Transverse colon (tissue), 4 donors: ENCODE data around the gene ESAM. TPM values are rescaled to one million over a fixed set of nuclear protein-coding genes. Genes with fewer than 3 reads are reported as not detected.

Experiments used
- DNase-seq: peaks from one replicate; pipeline ENCODE4 v3.0.0-alpha.2; 2019
- H3K27ac ChIP-seq, 4 donors: fragments of 200-600 bp; sonication (generic); 2 replicates each; pipeline ENCODE4 v1.5.1; 2016 to 2018; ENCODE audit warnings: inconsistent platforms in 4 of 4
- H3K27me3 ChIP-seq: fragments of 200-600 bp; sonication (generic); 2 replicates; pipeline ENCODE4 v1.5.1; 2017; ENCODE audit warnings: inconsistent platforms
- H3K36me3 ChIP-seq, 4 donors: fragments of 200-600 bp; sonication (generic); 2 replicates each; pipeline ENCODE4 v1.5.1; 2017 to 2019; ENCODE audit warnings: inconsistent platforms in 4 of 4
- H3K4me1 ChIP-seq, 4 donors: fragments of 200-600 bp; sonication (generic); 2 replicates each; pipeline ENCODE4 v1.5.1; 2017 to 2020; ENCODE audit warnings: inconsistent platforms in 4 of 4
- H3K4me3 ChIP-seq, 4 donors: fragments of 200-600 bp; sonication (generic); 1 replicate in 1 of 4; 2 replicates in 3 of 4; pipeline versions ENCODE4 v1.5.1 to v1.6.1; 2017 to 2019; ENCODE audit warnings: inconsistent platforms in 4 of 4
- H3K9me3 ChIP-seq, 2 donors: fragments of 200-600 bp; sonication (generic); 2 replicates each; pipeline ENCODE4 v1.5.1; 2017 to 2019; ENCODE audit warnings: inconsistent platforms in 2 of 2
- CTCF ChIP-seq, 5 experiments: fragments of 200-600 bp in 3 of 5; fragments of 450-650 bp in 2 of 5; sonication (generic) in 3 of 5; IDR thresholded peaks; 1 replicate in 2 of 5; 2 replicates in 3 of 5; pipeline ENCODE4 v1.5.1; 2016 to 2017; ENCODE audit warnings: antibody characterized with exemption in 5 of 5, inconsistent platforms in 3 of 5, mild to moderate bottlenecking in 2 of 5, moderate library complexity in 1 of 5
- EP300 ChIP-seq: sonication (generic); formaldehyde crosslinking; IDR thresholded peaks from one replicate; pipeline ENCODE4 v1.6.1; 2017; ENCODE audit warnings: antibody characterized with exemption, low read depth
- POLR2A ChIP-seq: fragments of 450-650 bp; IDR thresholded peaks from one replicate; pipeline ENCODE4 v1.6.1; 2016; ENCODE audit warnings: antibody characterized with exemption, mild to moderate bottlenecking, moderate library complexity
- POLR2AphosphoS5 ChIP-seq, 3 donors: sonication (generic); formaldehyde crosslinking; IDR thresholded peaks; one replicate each; pipeline ENCODE4 v1.6.1; 2016; ENCODE audit warnings: antibody characterized with exemption in 3 of 3
- WGBS, 2 donors: methylation state at CpG; one replicate each; pipeline ENCODE4 v1.1.5; 2018; ENCODE audit warnings: low coverage in 1 of 2; 5-methylcytosine and 5-hydroxymethylcytosine counted together
- in situ Hi-C, 4 donors: fragments of 200-750 bp; cut with MboI; loops; one replicate each; pipeline versions ENCODE4 v1.15.0 to v1.15.1; 2017; ENCODE audit warnings: low sequenced_read_pairs in 3 of 4, low pct_ligation_motif_present in 1 of 4, low pct_unique_long_range_greater_than_20kb in 1 of 4
- intact Hi-C: fragments of 100-400 bp; cut with DNase I; formaldehyde crosslinking; loops from one replicate; pipeline ENCODE4 v1.15.1; 2023; ENCODE audit warnings: low total_unique reads
- total RNA-seq, 4 donors: library from RNA; depleted of rRNA; stranded (reverse); fragments of >200 nt; gene quantifications; one replicate each; pipeline ENCODE4 v1.1.0, GENCODE V29; 2016

The ESAM gene
- total RNA-seq, 4 donors from 2014 or later, result 5.8 to 10.1 (median 6.5) TPM

- H3K27me3 ChIP-seq, result peaks cover 48% of the 10 kb centered on the region
- TF ChIP-seq EP300 (no peak), CTCF (IDR thresholded peaks at IDR 0.05) (no peak), POLR2A (no peak)
- no peaks in the 10 kb centered on the region for H3K36me3 ChIP-seq
- no peak for DNase-seq
- peaks cover 5 to 12% (median 9%) of the 10 kb centered on the region in 4 donors for H3K4me1 ChIP-seq
- H3K27ac ChIP-seq, result no peak overlapping the region
- in situ Hi-C loops, result no loop called here
- H3K4me3 ChIP-seq, result peak overlapping the region in 3 of 4 donors; percentile 15 to 48 (median 35)
- intact Hi-C loops, result no loop called here
- WGBS, 2 donors, result 2% methylated on average over 45 of the region's 45 CpGs; no CpG with 5 or more reads in 1 of the 2 donors
- no peaks in the 10 kb centered on the region for H3K9me3 ChIP-seq
Observed at GRCh38 chr11:124717786-124718651, 44.1 kb downstream of the ESAM start.

GRCh38 chr11:124717421-124717785, 44.7 kb downstream of the ESAM start:
- Histone ChIP-seq H3K36me3 (no peaks in the 10 kb centered on the region), H3K27ac (no peak overlapping the region), H3K9me3 (no peaks in the 10 kb centered on the region), H3K27me3 (peaks cover 48% of the 10 kb centered on the region), H3K4me3 (peak overlapping the region in 2 of 4 donors; percentile 35 to 48), H3K4me1 (peaks cover 5 to 12% (median 9%) of the 10 kb centered on the region in 4 donors)
- no peak for DNase-seq
- intact Hi-C loops (no loop called here), in situ Hi-C loops (no loop called here)
- 64 to 76% methylated on average over 3 to 7 of the region's 7 CpGs for WGBS, 2 donors
- no peak for TF ChIP-seq EP300
- no peak for TF ChIP-seq POLR2A
- TF ChIP-seq POLR2AphosphoS5 (IDR thresholded peaks at IDR 0.05), result no peak
- no peak for TF ChIP-seq CTCF (IDR thresholded peaks at IDR 0.05)

GRCh38 chr11:124716591-124716990, 45.5 kb downstream of the ESAM start:
- no peaks in the 10 kb centered on the region for H3K36me3 ChIP-seq
- WGBS, 2 donors, result 38 to 69% methylated on average over 3 of the region's 3 CpGs
- DNase-seq, result no peak
- H3K9me3 ChIP-seq, result no peaks in the 10 kb centered on the region
- intact Hi-C loops (no loop called here), in situ Hi-C loops (no loop called here)
- peaks cover 5 to 12% (median 9%) of the 10 kb centered on the region in 4 donors for H3K4me1 ChIP-seq
- H3K27ac ChIP-seq, result no peak overlapping the region
- TF ChIP-seq POLR2A, result no peak
- no peak for TF ChIP-seq EP300
- no peak for TF ChIP-seq POLR2AphosphoS5 (IDR thresholded peaks at IDR 0.05)
- TF ChIP-seq CTCF (IDR thresholded peaks at IDR 0.05), result no peak
- H3K27me3 ChIP-seq, result peaks cover 44% of the 10 kb centered on the region
- H3K4me3 ChIP-seq, result no peak overlapping the region

- intact Hi-C loops (no loop called here), in situ Hi-C loops (no loop called here)
- WGBS, 2 donors, result 46 to 70% methylated on average over 1 to 3 of the region's 3 CpGs
- H3K4me1 ChIP-seq, result no peaks in the 10 kb centered on the region
- H3K9me3 ChIP-seq, result peaks cover 3 to 10% of the 10 kb centered on the region in 2 donors
- H3K36me3 ChIP-seq, result no peaks in the 10 kb centered on the region
- H3K27me3 ChIP-seq, result peaks cover 11% of the 10 kb centered on the region
- DNase-seq, result no peak
- H3K27ac ChIP-seq, result peak overlapping the region in 1 of 4 donors; percentile 28
- TF ChIP-seq CTCF (IDR thresholded peaks at IDR 0.05) (no peak), POLR2AphosphoS5 (IDR thresholded peaks at IDR 0.05) (peak in 2 of 3 donors; percentile 22 to 56)
- H3K4me3 ChIP-seq, result no peak overlapping the region
Observed at GRCh38 chr11:124712392-124712791, 49.7 kb downstream of the ESAM start.
